ENCODE results near the gene SCN5A. TPM values are rescaled to one million over a fixed set of nuclear protein-coding genes. Genes with fewer than 3 reads are reported as not detected.

Gene SCN5A
- total and polyA plus RNA-seq, 3 donors from 2014 or later, result 0.63 to 0.99 (median 0.73) TPM

DNA sequence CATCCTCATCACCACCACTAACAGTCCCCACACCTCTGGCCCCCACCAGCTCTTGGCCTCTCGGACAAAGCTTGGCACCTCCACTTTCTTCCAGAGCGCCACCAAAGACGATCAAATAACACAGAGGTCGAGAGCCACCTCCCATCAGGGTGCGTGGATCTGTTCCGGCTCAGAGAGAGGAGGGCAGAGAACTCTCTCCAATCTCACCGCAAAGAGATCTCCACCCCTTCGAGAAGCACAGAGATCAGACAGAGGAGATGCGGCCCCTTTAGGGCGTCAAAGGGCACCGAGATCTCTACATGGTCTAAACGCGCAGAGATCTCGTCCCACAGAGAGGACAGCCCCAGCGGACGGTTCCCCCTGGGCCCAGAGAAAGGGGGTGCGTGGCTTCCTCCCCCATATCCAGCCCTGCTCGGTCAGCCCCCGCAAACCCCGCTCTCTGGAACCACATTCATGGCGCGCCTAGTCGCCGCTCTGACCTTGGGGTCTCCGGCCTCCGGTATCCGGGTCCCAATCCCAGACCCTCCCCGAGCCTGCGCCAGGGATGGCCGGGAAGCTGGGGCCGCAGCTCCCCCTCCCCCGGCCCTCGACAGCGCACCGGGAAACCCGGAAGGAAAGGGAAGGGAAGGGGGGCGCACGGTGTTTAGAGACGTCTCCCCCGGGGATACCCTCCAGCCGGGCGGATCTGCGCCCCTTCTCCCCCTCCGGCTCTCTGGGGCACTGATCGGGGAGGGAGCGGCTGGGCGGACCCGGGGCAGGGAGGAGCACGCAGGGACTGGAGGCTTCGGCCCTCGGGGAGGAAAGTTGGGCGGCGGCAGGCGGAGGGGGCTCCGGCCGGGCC is 608 bp downstream of the SCN5A start:
- TF ChIP-seq POLR2A (IDR thresholded peaks at IDR 0.05), result no peak
- TF ChIP-seq, protein P1, sequence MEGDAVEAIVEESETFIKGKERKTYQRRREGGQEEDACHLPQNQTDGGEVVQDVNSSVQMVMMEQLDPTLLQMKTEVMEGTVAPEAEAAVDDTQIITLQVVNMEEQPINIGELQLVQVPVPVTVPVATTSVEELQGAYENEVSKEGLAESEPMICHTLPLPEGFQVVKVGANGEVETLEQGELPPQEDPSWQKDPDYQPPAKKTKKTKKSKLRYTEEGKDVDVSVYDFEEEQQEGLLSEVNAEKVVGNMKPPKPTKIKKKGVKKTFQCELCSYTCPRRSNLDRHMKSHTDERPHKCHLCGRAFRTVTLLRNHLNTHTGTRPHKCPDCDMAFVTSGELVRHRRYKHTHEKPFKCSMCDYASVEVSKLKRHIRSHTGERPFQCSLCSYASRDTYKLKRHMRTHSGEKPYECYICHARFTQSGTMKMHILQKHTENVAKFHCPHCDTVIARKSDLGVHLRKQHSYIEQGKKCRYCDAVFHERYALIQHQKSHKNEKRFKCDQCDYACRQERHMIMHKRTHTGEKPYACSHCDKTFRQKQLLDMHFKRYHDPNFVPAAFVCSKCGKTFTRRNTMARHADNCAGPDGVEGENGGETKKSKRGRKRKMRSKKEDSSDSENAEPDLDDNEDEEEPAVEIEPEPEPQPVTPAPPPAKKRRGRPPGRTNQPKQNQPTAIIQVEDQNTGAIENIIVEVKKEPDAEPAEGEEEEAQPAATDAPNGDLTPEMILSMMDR (IDR thresholded peaks at IDR 0.05), result no peak
- H3K27me3 ChIP-seq, result no peaks in the 10 kb centered on the region
- WGBS, 2 donors, result 8 to 14% methylated on average over 33 to 56 of the region's 56 CpGs
- no peaks in the 10 kb centered on the region for H3K9me3 ChIP-seq
- H3K27ac ChIP-seq, result no peak overlapping the region
- no peaks in the 10 kb centered on the region for H3K36me3 ChIP-seq (ENCODE audit: low read depth, missing control alignments)
- no peak for DNase-seq
- peak overlapping the region; percentile 47 to 49 for H3K4me3 ChIP-seq
- peaks cover 3% of the 10 kb centered on the region for H3K4me1 ChIP-seq
- intact Hi-C loops (cut with DNase I; ENCODE audit: low total_unique reads), result no loop called here

DNA sequence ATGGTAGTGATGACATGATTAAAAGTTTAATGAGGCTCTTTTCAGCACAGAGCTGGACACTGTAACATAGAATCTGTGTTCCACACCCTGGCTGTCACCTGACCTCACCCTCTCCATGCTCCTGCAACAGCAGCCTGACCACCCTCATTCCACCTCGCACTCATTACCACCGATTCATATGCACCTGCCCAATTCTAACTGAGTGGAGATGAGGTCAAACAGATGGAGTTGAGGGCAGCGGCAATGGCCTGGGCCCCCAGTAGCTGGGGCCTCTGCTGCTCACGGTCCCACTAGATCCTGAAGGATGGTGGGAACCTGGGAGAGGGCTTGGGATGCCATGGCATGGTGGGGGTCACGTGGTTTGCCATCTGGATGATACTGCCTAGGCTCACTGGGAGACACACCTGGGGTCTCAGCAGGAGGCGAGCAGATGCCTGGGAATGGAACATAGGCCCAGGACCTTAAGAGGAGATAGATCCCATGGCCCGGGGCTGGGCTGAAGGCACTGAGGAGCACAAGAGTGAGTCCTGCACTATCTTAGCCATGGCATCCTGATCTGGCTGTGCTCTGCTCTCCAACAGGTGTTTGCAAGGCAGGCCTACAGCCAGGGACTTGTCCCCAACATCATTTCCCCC is 1.3 kb downstream of the SCN5A start:
- H3K27me3 ChIP-seq, result no peaks in the 10 kb centered on the region
- WGBS, 2 donors, result 89 to 90% methylated on average over 7 of the region's 7 CpGs
- DNase-seq, result no peak
- TF ChIP-seq, protein P1 (IDR thresholded peaks at IDR 0.05), result no peak
- no peak for TF ChIP-seq POLR2A (IDR thresholded peaks at IDR 0.05)
- peaks cover 3% of the 10 kb centered on the region for H3K4me1 ChIP-seq
- intact Hi-C loops (cut with DNase I; ENCODE audit: low total_unique reads), result no loop called here
- no peaks in the 10 kb centered on the region for H3K36me3 ChIP-seq (ENCODE audit: low read depth, missing control alignments)
- H3K27ac ChIP-seq, result no peak overlapping the region
- H3K9me3 ChIP-seq, result no peaks in the 10 kb centered on the region
- no peak overlapping the region for H3K4me3 ChIP-seq

DNA sequence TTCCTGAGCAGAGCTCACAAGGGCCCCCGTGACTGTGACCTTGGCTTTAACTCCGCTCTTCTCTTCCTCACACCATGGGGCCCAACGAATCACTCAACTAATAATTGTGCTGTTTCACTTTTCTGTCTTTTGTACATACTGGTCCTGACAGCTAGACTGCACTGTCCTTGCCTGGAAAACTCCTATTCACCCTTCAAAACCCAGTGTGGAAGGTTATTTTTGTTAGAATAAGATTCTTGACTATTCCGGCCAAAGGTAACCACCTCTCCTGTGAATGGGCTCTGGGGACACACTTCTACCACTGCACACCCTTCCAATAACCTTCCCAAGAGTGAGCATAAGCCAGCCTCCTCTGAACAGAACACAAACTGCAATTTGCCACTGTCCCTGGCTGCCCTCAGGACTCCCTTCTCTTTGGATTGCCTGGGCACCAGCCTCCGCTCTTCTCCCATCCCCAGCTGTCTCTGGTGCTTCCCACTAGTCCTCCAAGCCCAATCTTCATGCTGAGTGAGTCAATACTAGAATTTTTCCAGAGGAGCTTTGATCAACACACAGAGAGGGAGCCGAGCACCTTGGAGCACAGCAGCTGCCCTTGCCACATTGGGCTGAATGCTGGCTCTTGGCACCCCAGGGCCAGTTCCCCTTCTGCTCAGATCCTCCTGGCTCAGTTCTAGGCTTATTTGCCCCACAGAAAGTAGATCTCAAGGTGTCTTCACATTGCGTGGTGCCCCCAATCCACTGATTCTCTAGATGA is 2.1 kb downstream of the SCN5A start:
- intact Hi-C loops (cut with DNase I; ENCODE audit: low total_unique reads), result no loop called here
- no peak overlapping the region for H3K4me3 ChIP-seq
- H3K27me3 ChIP-seq, result no peaks in the 10 kb centered on the region

DNA sequence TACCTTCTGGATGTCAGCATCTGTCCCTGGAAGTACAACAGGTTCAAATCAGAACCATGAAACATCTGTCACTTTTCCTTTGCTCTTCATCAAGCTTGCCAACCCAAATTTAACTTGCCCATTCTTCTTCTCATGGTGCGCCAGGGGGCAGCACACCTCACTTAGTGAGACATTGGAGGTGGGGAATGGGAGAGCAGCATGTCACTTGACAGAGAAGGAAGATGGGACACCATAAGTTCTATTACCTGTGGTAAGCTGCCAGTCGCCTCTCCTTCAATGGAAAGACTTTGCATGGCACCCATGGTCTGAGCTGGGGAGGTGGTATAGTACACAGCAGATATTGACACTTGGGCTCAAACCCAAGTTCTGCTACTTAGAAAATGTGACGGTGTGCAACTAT is 2.9 kb downstream of the SCN5A start:
- Histone ChIP-seq H3K4me3 (no peak overlapping the region), H3K27ac (no peak overlapping the region), H3K9me3 (no peaks in the 10 kb centered on the region), H3K4me1 (peaks cover 3% of the 10 kb centered on the region), H3K27me3 (no peaks in the 10 kb centered on the region), H3K36me3 (ENCODE audit: low read depth, missing control alignments) (no peaks in the 10 kb centered on the region)
- intact Hi-C loops (cut with DNase I; ENCODE audit: low total_unique reads), result no loop called here
- WGBS, 2 donors, result 84 to 90% methylated on average over 3 of the region's 3 CpGs
- DNase-seq, result no peak
- TF ChIP-seq, protein P1 (IDR thresholded peaks at IDR 0.05), result no peak
- no peak for TF ChIP-seq POLR2A (IDR thresholded peaks at IDR 0.05)

More for the DNA sequence above, 2.1 kb downstream of the SCN5A start:
- Histone ChIP-seq H3K36me3 (ENCODE audit: low read depth, missing control alignments) (no peaks in the 10 kb centered on the region), H3K27ac (no peak overlapping the region), H3K4me1 (peaks cover 3% of the 10 kb centered on the region), H3K9me3 (no peaks in the 10 kb centered on the region)
- no peak for DNase-seq
- WGBS, 2 donors, result 87% methylated on average over 7 of the region's 7 CpGs
- TF ChIP-seq POLR2A (IDR thresholded peaks at IDR 0.05), result no peak
- TF ChIP-seq, protein P1 (IDR thresholded peaks at IDR 0.05), result no peak
